Prostate gland (tissue), 2 donors: ENCODE data around the gene ASIC4.

Experiments
- POLR2A ChIP-seq: fragments of 450-650 bp; IDR thresholded peaks from one replicate; pipeline ENCODE4 v1.6.1; 2016; ENCODE audit warnings: antibody characterized with exemption, mild to moderate bottlenecking
- POLR2AphosphoS5 ChIP-seq: sonication (generic); formaldehyde crosslinking; IDR thresholded peaks from one replicate; pipeline ENCODE4 v1.6.1; 2017; ENCODE audit warnings: antibody characterized with exemption
- TF ChIP-seq, protein P1 (sequence below), 4 experiments: fragments of 200-600 bp in 2 of 4; fragments of 450-650 bp in 2 of 4; sonication (generic) in 2 of 4; IDR thresholded peaks; 1 replicate in 3 of 4; 2 replicates in 1 of 4; pipeline ENCODE4 v1.5.1; 2016 to 2019; ENCODE audit warnings: antibody characterized with exemption in 4 of 4, mild to moderate bottlenecking in 2 of 4, moderate library complexity in 2 of 4

DNA sequence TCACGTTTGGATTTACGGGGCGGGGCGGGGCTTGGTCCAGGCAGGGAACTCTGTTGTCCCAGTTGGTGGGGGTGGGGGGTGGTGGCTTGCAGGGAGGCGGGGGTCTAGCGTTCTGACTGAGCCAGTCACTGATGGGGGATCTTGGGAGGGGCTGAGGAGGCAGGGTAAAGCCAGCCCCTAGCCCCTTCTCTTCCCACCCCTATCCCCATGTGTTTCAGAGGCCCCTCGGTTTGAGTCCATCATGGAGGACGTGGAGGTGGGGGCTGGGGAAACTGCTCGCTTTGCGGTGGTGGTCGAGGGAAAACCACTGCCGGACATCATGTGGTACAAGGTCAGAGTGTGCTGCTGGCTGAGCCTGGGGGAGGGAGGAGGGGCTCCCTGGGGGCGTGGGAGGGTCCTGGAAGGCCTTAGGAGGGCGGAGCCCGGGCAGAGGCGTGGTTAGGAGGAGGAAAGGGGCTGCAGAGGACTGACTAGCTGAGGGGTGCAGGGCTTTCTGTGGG lies 37.6 kb upstream of the ASIC4 start:
- TF ChIP-seq, protein P1, sequence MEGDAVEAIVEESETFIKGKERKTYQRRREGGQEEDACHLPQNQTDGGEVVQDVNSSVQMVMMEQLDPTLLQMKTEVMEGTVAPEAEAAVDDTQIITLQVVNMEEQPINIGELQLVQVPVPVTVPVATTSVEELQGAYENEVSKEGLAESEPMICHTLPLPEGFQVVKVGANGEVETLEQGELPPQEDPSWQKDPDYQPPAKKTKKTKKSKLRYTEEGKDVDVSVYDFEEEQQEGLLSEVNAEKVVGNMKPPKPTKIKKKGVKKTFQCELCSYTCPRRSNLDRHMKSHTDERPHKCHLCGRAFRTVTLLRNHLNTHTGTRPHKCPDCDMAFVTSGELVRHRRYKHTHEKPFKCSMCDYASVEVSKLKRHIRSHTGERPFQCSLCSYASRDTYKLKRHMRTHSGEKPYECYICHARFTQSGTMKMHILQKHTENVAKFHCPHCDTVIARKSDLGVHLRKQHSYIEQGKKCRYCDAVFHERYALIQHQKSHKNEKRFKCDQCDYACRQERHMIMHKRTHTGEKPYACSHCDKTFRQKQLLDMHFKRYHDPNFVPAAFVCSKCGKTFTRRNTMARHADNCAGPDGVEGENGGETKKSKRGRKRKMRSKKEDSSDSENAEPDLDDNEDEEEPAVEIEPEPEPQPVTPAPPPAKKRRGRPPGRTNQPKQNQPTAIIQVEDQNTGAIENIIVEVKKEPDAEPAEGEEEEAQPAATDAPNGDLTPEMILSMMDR (IDR thresholded peaks at IDR 0.05): no peak
- TF ChIP-seq POLR2A: no peak
- no peak for TF ChIP-seq POLR2AphosphoS5
